ENCODE data around the gene ANKRD49. TPM values are rescaled to one million over a fixed set of nuclear protein-coding genes. Genes with fewer than 3 reads are reported as not detected.

The ANKRD49 gene
- total RNA-seq, 3 donors from 2014 or later, result 15.1 to 17.9 (median 16.3) TPM

DNA sequence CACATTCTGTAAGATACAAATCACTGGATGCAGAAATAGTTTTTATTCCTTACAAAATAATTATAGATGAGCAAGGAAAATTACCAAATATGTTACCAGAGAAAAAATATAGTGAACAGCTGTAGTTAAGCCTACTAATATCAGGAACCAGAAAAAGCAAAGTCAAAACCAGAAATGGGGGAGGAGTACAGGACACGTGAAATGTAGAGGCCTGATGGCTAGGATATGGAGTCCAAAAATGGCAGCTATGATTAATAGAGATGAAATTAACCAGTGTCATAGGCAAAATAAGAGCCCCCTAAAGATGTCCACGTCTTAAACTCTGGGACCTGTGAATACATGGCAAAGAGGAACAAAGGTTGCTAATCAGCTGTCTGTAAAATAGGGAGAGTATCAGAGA lies 34.2 kb upstream of the ANKRD49 start:
- no peak overlapping the region for H3K4me3 ChIP-seq
- H3K36me3 ChIP-seq (ENCODE audit: low read depth), result no peaks in the 10 kb centered on the region
- H3K9me3 ChIP-seq, result no peaks in the 10 kb centered on the region
- ATAC-seq, result no peak
- intact Hi-C loops (cut with DNase I, micrococcal nuclease), result no loop called here
- H3K4me1 ChIP-seq (ENCODE audit: low read depth), result no peaks in the 10 kb centered on the region
- no peak for DNase-seq
- TF ChIP-seq, protein P1, sequence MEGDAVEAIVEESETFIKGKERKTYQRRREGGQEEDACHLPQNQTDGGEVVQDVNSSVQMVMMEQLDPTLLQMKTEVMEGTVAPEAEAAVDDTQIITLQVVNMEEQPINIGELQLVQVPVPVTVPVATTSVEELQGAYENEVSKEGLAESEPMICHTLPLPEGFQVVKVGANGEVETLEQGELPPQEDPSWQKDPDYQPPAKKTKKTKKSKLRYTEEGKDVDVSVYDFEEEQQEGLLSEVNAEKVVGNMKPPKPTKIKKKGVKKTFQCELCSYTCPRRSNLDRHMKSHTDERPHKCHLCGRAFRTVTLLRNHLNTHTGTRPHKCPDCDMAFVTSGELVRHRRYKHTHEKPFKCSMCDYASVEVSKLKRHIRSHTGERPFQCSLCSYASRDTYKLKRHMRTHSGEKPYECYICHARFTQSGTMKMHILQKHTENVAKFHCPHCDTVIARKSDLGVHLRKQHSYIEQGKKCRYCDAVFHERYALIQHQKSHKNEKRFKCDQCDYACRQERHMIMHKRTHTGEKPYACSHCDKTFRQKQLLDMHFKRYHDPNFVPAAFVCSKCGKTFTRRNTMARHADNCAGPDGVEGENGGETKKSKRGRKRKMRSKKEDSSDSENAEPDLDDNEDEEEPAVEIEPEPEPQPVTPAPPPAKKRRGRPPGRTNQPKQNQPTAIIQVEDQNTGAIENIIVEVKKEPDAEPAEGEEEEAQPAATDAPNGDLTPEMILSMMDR (IDR thresholded peaks at IDR 0.05), result no peak

GRCh38 chr11:94469416-94469815 lies 24.4 kb upstream of the ANKRD49 start:
- intact Hi-C loops (cut with DNase I, micrococcal nuclease), result no loop called here
- Histone ChIP-seq H3K9me3 (no peaks in the 10 kb centered on the region), H3K4me3 (no peak overlapping the region), H3K4me1 (ENCODE audit: low read depth) (no peaks in the 10 kb centered on the region), H3K36me3 (ENCODE audit: low read depth) (no peaks in the 10 kb centered on the region)
- TF ChIP-seq, protein P1 (IDR thresholded peaks at IDR 0.05), result no peak
- ATAC-seq (no peak), DNase-seq (no peak)

GRCh38 chr11:94472916-94473799 lies 20.6 kb upstream of the ANKRD49 start:
- peak; percentile 25 for ATAC-seq
- intact Hi-C loops (cut with DNase I, micrococcal nuclease), result no loop called here
- peak in 1 of 3 donors; percentile 39 for DNase-seq
- Histone ChIP-seq H3K4me1 (ENCODE audit: low read depth) (no peaks in the 10 kb centered on the region), H3K9me3 (no peaks in the 10 kb centered on the region), H3K4me3 (no peak overlapping the region), H3K36me3 (ENCODE audit: low read depth) (no peaks in the 10 kb centered on the region)
- TF ChIP-seq, protein P1 (IDR thresholded peaks at IDR 0.05), result no peak

GRCh38 chr11:94477624-94478023 lies 16.2 kb upstream of the ANKRD49 start:
- intact Hi-C loops (cut with DNase I, micrococcal nuclease), result no loop called here
- DNase-seq, result no peak
- Histone ChIP-seq H3K36me3 (ENCODE audit: low read depth) (no peaks in the 10 kb centered on the region), H3K9me3 (no peaks in the 10 kb centered on the region), H3K4me1 (ENCODE audit: low read depth) (no peaks in the 10 kb centered on the region), H3K4me3 (no peak overlapping the region)
- ATAC-seq, result no peak
- TF ChIP-seq, protein P1 (IDR thresholded peaks at IDR 0.05), result no peak

GRCh38 chr11:94481342-94481741 lies 12.4 kb upstream of the ANKRD49 start:
- Histone ChIP-seq H3K4me3 (no peak overlapping the region), H3K9me3 (no peaks in the 10 kb centered on the region), H3K36me3 (ENCODE audit: low read depth) (no peaks in the 10 kb centered on the region), H3K4me1 (ENCODE audit: low read depth) (no peaks in the 10 kb centered on the region)
- ATAC-seq (no peak), DNase-seq (no peak)
- intact Hi-C loops (cut with DNase I, micrococcal nuclease), result no loop called here
- TF ChIP-seq, protein P1 (IDR thresholded peaks at IDR 0.05), result no peak
